Stimulated activated naive B cell treated with anti-CD40 and anti-IgM and Interleukin-4, amounts not matched to agents 10 μg/mL and 1 μg/mL and 100 μg/mL, for 72 hours (primary cell): ENCODE measurements around the gene GRIN2A.

ENCODE experiments used
- ATAC-seq, 2 donors: fragments of 150-1000 bp; cut with Tn5 transposase; replicated peaks; 2 replicates each; pipeline ENCODE4 v1.10.0; 2021; ENCODE audit warnings: moderate library complexity in 1 of 2
- DNase-seq: peaks from one replicate; pipeline ENCODE4 v3.0.0; 2021
- H3K27ac Mint-ChIP-seq: one replicate; pipeline ENCODE4 v1.8.0; 2022; ENCODE audit warnings: mild to moderate bottlenecking, mixed read lengths
- H3K27me3 Mint-ChIP-seq, 2 donors: one replicate each; pipeline ENCODE4 v1.8.0; 2022; ENCODE audit warnings: mixed read lengths in 2 of 2
- H3K36me3 Mint-ChIP-seq, 2 donors: one replicate each; pipeline ENCODE4 v1.8.0; 2022; ENCODE audit warnings: mixed read lengths in 2 of 2, mild to moderate bottlenecking in 1 of 2
- H3K4me1 Mint-ChIP-seq, 2 donors: one replicate each; pipeline ENCODE4 v1.8.0; 2022; ENCODE audit warnings: mixed read lengths in 2 of 2, mild to moderate bottlenecking in 1 of 2
- H3K4me3 Mint-ChIP-seq, 2 donors: one replicate each; pipeline ENCODE4 v1.8.0; 2022; ENCODE audit warnings: mild to moderate bottlenecking in 2 of 2, mixed read lengths in 2 of 2, moderate library complexity in 1 of 2
- H3K9me3 Mint-ChIP-seq, 2 donors: one replicate each; pipeline ENCODE4 v1.8.0; 2022; ENCODE audit warnings: mixed read lengths in 2 of 2, mild to moderate bottlenecking in 1 of 2

The GRIN2A gene

DNA sequence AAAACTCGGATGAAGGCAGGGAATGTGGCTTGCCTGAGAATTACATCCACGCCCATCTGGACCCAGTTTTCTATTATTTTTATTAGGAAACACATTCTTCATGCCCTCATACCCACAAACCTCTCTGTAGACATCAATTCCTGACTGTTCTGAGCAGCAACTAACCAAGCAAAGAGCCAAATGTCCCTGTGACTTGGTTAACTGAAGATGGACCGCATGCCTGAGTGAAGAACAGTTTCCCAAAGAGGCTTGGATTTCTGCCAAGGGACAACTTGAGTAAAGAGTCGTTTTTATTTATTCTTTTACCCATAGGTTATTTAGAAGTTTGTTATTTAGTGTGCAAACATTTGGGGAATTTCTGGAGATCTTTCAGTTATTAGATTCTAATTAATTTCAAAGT lies 259.8 kb downstream of the GRIN2A start:
- ATAC-seq, result no peak
- Mint-ChIP-seq H3K27ac (no peak overlapping the region), H3K27me3 (peaks cover 0 to 5% of the 10 kb centered on the region in 2 donors), H3K4me1 (no peaks in the 10 kb centered on the region), H3K4me3 (no peak overlapping the region), H3K9me3 (no peaks in the 10 kb centered on the region), H3K36me3 (no peaks in the 10 kb centered on the region)
- DNase-seq, result no peak

- no peak for DNase-seq
- Mint-ChIP-seq H3K4me3 (no peak overlapping the region), H3K27me3 (peaks cover 0 to 5% of the 10 kb centered on the region in 2 donors), H3K27ac (no peak overlapping the region), H3K4me1 (no peaks in the 10 kb centered on the region), H3K36me3 (no peaks in the 10 kb centered on the region), H3K9me3 (no peaks in the 10 kb centered on the region)
- no peak for ATAC-seq
Observed at GRCh38 chr16:9921997-9922396, 260.2 kb downstream of the GRIN2A start.

GRCh38 chr16:9919460-9919859 lies 262.8 kb downstream of the GRIN2A start:
- no peaks in the 10 kb centered on the region for H3K36me3 Mint-ChIP-seq
- peaks cover 0 to 4% of the 10 kb centered on the region in 2 donors for H3K27me3 Mint-ChIP-seq
- no peak for ATAC-seq
- peaks cover 0 to under 1% of the 10 kb centered on the region in 2 donors for H3K4me1 Mint-ChIP-seq
- DNase-seq, result no peak
- H3K4me3 Mint-ChIP-seq, result no peak overlapping the region
- H3K9me3 Mint-ChIP-seq, result no peaks in the 10 kb centered on the region
- no peak overlapping the region for H3K27ac Mint-ChIP-seq

- Mint-ChIP-seq H3K4me3 (no peak overlapping the region), H3K36me3 (no peaks in the 10 kb centered on the region), H3K4me1 (peaks cover 0 to 3% of the 10 kb centered on the region in 2 donors), H3K27ac (no peak overlapping the region), H3K27me3 (peaks cover 0 to 4% of the 10 kb centered on the region in 2 donors), H3K9me3 (no peaks in the 10 kb centered on the region)
- DNase-seq, result no peak
- no peak for ATAC-seq
Observed at GRCh38 chr16:9917691-9918090, 264.5 kb downstream of the GRIN2A start.

DNA sequence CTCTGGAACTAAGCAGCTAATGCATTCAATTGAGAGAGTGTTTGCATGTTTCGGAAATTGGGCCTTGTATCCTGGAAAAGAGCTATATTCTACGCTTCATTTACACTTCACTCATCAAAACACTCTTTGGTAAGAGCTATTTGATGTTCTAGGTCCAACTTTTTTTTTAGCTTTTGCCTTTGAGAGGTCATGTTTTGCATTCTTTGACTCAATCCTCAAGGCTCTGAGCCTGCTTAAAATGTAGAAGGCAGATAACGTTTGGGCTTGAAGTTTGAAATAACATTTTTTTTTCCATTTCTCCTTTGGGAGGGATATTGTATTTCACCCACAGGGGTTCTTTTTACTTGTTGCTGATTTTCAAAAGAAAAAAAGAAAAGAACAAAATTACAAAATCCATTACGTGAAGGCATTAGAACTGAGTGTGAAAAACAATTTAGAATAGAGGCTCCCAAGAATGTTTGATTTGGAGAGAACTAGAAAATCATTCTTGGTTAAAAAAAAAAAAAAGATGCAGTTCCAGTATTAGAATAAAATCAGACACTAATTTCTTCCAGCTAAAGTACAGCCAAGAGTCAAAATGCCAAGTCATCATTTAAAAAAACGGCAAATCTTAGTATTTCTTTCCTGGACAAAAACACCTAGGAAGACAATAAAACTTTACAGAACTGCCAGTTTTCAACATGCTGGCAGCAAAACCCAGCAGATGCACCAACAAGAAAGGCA lies 268.5 kb downstream of the GRIN2A start:
- Mint-ChIP-seq H3K4me3 (no peak overlapping the region), H3K36me3 (no peaks in the 10 kb centered on the region), H3K27me3 (peaks cover 2 to 12% of the 10 kb centered on the region in 2 donors), H3K4me1 (peaks cover 0 to 4% of the 10 kb centered on the region in 2 donors), H3K9me3 (peaks cover 0 to 3% of the 10 kb centered on the region in 2 donors), H3K27ac (no peak overlapping the region)
- DNase-seq (no peak), ATAC-seq (no peak)

DNA sequence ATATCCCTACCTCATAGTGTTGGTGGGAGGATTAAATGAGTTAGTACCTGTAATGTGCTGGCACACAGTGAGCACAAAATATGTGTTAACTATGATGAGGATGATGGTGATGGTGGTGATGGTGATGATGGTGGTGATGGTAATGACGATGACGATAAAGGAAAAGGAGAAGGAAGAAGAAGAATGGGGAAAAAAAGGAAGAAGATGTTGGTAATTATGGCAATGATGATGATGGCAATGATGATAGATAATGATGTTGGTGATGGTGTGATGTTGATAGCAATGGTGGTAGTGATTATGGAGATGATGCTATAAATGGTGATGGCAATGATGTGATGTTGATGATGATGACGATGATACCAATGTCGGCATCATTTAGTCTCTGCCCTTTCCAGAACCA lies 270.2 kb downstream of the GRIN2A start:
- Mint-ChIP-seq H3K4me3 (no peak overlapping the region), H3K9me3 (peaks cover 0 to 3% of the 10 kb centered on the region in 2 donors), H3K36me3 (no peaks in the 10 kb centered on the region), H3K27me3 (peaks cover 8 to 12% of the 10 kb centered on the region in 2 donors), H3K4me1 (peaks cover 0 to 6% of the 10 kb centered on the region in 2 donors), H3K27ac (no peak overlapping the region)
- no peak for ATAC-seq
- no peak for DNase-seq

GRCh38 chr16:9911231-9911630 lies 271.0 kb downstream of the GRIN2A start:
- peaks cover under 1 to 3% of the 10 kb centered on the region in 2 donors for H3K9me3 Mint-ChIP-seq
- H3K4me1 Mint-ChIP-seq, result peaks cover 0 to 6% of the 10 kb centered on the region in 2 donors
- no peak overlapping the region for H3K27ac Mint-ChIP-seq
- H3K4me3 Mint-ChIP-seq, result no peak overlapping the region
- no peak for ATAC-seq
- H3K27me3 Mint-ChIP-seq, result peaks cover 8 to 11% of the 10 kb centered on the region in 2 donors
- H3K36me3 Mint-ChIP-seq, result no peaks in the 10 kb centered on the region
- DNase-seq, result no peak

DNA sequence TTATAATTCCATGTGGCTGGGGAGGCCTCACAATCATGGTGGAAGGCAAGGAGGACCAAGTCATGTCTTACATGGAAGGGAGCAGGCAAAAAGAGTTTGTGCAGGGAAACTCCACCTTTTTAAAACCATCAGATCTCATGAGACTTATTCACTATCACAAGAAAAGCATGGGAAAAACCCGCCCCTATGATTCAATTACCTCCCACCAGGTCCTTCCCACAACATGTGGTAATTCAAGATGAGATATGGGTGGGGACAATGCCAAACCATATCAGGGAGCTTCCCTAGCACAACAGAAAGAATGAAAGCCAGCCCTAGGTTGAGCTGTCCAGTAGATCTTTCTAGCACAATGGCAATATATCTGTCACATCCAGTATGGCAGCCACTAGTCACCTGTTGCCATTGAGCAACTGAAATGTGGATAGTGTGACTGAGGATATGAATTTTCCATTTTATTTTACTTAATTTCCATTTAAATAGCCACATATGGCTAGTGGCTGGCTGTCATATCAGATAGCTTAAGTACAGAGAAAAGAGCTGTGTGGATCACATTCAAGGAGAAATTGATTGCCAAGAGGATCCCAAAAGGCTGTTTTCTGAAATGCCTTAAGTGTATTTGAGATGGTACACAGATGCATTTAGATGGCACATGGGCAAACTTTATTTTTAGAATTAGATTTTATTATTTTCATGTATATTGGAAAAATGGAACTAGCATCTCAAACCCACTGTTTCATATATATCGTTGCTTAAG lies 273.0 kb downstream of the GRIN2A start:
- Mint-ChIP-seq H3K36me3 (no peaks in the 10 kb centered on the region), H3K27ac (no peak overlapping the region), H3K4me3 (no peak overlapping the region), H3K27me3 (peaks cover 8 to 15% of the 10 kb centered on the region in 2 donors), H3K9me3 (peaks cover 3% of the 10 kb centered on the region in 2 donors), H3K4me1 (peaks cover 0 to 3% of the 10 kb centered on the region in 2 donors)
- DNase-seq (no peak), ATAC-seq (no peak)

DNA sequence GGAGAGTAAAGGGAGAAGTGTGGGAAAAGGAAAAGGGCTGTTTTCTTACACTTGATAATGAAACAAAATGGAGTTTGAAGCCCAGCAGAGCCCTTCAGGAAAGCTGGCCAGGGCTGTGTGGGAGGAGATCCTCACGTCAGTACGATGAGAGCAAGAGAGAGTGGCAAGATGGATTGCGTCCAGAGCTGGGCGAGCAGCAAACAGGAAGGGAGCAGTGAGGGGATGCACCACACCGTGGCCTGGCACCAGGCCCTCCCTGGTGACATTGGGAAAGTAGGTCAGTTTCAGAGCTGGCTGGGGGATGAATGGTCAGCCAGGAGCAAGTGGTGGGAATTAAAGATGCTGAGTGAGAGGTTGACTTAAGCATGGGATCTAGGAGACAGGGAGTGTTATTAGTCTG lies 273.6 kb downstream of the GRIN2A start:
- DNase-seq, result no peak
- peaks cover 9 to 16% of the 10 kb centered on the region in 2 donors for H3K27me3 Mint-ChIP-seq
- peaks cover 3% of the 10 kb centered on the region in 2 donors for H3K9me3 Mint-ChIP-seq
- H3K36me3 Mint-ChIP-seq, result no peaks in the 10 kb centered on the region
- no peak overlapping the region for H3K4me3 Mint-ChIP-seq
- H3K4me1 Mint-ChIP-seq, result peaks cover 0 to 3% of the 10 kb centered on the region in 2 donors
- no peak overlapping the region for H3K27ac Mint-ChIP-seq
- no peak for ATAC-seq

DNA sequence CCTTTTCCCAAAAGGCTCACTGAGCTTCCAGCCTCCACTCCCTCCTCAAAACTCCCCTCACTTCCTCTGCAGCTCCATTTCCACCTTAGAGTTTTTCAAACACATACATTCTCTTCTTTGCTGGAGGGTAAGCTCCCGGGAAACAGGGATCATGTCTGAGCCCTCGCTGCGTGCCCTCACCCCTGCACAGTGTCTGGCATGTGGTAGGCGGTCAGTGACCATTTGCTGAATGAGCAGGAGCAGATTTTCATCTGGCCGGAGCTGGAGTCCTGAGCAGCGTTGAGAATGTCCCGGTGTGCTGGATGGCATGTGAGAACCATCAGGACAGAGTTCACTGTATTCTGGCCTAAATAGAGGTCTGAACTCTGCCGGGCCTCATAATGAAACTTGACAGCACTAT lies 274.5 kb downstream of the GRIN2A start:
- no peak for ATAC-seq
- H3K4me1 Mint-ChIP-seq, result peaks cover 0 to 3% of the 10 kb centered on the region in 2 donors
- no peak overlapping the region for H3K4me3 Mint-ChIP-seq
- H3K27ac Mint-ChIP-seq, result no peak overlapping the region
- H3K27me3 Mint-ChIP-seq, result peaks cover 14 to 21% of the 10 kb centered on the region in 2 donors
- DNase-seq, result no peak
- no peaks in the 10 kb centered on the region for H3K36me3 Mint-ChIP-seq
- peaks cover 3 to 5% of the 10 kb centered on the region in 2 donors for H3K9me3 Mint-ChIP-seq

- ATAC-seq (no peak), DNase-seq (no peak)
- Mint-ChIP-seq H3K4me1 (peaks cover 0 to 3% of the 10 kb centered on the region in 2 donors), H3K27me3 (peaks cover 9 to 21% of the 10 kb centered on the region in 2 donors), H3K4me3 (no peak overlapping the region), H3K9me3 (peaks cover 2 to 3% of the 10 kb centered on the region in 2 donors), H3K36me3 (no peaks in the 10 kb centered on the region), H3K27ac (no peak overlapping the region)
Observed at GRCh38 chr16:9906218-9906617, 276.0 kb downstream of the GRIN2A start.

DNA sequence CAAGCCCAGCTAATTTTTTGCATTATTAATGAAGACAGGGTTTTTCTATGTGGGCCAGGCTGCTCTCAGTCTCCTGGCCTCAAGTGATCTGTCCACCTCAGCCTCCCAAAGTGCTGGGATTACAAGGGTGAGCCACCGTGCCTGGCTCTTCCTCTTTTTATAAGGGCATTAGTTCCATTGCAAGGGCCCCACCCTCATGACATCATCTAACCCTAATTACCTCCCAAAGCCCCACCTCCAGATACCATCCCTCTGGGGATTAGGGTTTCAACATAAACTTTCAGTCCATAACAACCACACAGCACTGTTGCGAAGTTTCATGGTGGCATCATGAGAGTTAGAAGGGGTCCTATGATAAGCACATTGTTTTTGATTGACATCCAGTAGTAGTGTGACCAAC lies 277.7 kb downstream of the GRIN2A start:
- Mint-ChIP-seq H3K9me3 (peaks cover 2 to 3% of the 10 kb centered on the region in 2 donors), H3K4me3 (no peak overlapping the region), H3K27me3 (peaks cover 12 to 30% of the 10 kb centered on the region in 2 donors), H3K36me3 (no peaks in the 10 kb centered on the region), H3K4me1 (peaks cover 0 to 3% of the 10 kb centered on the region in 2 donors), H3K27ac (no peak overlapping the region)
- no peak for DNase-seq
- no peak for ATAC-seq

GRCh38 chr16:9900576-9900975 lies 281.7 kb downstream of the GRIN2A start:
- ATAC-seq (no peak), DNase-seq (no peak)
- peaks cover 0 to 3% of the 10 kb centered on the region in 2 donors for H3K4me1 Mint-ChIP-seq
- no peak overlapping the region for H3K27ac Mint-ChIP-seq
- H3K36me3 Mint-ChIP-seq, result no peaks in the 10 kb centered on the region
- H3K27me3 Mint-ChIP-seq, result peaks cover 18 to 21% of the 10 kb centered on the region in 2 donors
- peaks cover 0 to 3% of the 10 kb centered on the region in 2 donors for H3K9me3 Mint-ChIP-seq
- no peak overlapping the region for H3K4me3 Mint-ChIP-seq

DNA sequence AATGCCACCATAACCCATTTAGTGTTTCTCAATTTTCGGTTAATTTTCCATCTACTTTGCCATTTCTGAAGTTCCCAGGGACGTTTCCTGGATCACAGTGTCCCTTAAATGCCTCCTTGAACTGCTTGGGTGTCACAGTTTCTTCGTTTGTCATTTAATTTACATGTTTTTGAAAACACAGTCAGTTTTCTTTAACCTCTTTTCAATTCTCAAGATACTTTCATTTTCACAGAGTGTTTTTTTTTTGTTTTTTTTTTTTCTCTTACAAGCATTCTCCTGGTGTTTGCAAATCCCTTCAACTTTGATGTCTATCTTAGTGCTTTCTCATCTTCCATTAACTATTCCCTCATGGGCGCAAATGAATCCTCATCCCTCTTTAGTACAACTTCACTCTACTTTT lies 283.7 kb downstream of the GRIN2A start:
- ATAC-seq, result no peak
- DNase-seq, result no peak
- Mint-ChIP-seq H3K27me3 (peaks cover 16 to 27% of the 10 kb centered on the region in 2 donors), H3K36me3 (no peaks in the 10 kb centered on the region), H3K4me3 (no peak overlapping the region), H3K4me1 (peaks cover 0 to 3% of the 10 kb centered on the region in 2 donors), H3K9me3 (peaks cover 0 to 3% of the 10 kb centered on the region in 2 donors), H3K27ac (no peak overlapping the region)

GRCh38 chr16:9898124-9898523 lies 284.1 kb downstream of the GRIN2A start:
- H3K4me3 Mint-ChIP-seq, result no peak overlapping the region
- H3K36me3 Mint-ChIP-seq, result no peaks in the 10 kb centered on the region
- peaks cover 0 to 3% of the 10 kb centered on the region in 2 donors for H3K4me1 Mint-ChIP-seq
- peaks cover 13 to 22% of the 10 kb centered on the region in 2 donors for H3K27me3 Mint-ChIP-seq
- no peak overlapping the region for H3K27ac Mint-ChIP-seq
- H3K9me3 Mint-ChIP-seq, result peaks cover 0 to 1% of the 10 kb centered on the region in 2 donors
- ATAC-seq (no peak), DNase-seq (no peak)
